Measurements from ENCODE around the gene SMAD5. TPM values are rescaled to one million over a fixed set of nuclear protein-coding genes. Genes with fewer than 3 reads are reported as not detected.

Gene SMAD5
- total and polyA plus RNA-seq, 2 experiments from 2014 or later, result 25.7 to 130 TPM

GRCh38 chr5:136090319-136090718, 42.3 kb upstream of the SMAD5 start:
- no peaks in the 10 kb centered on the region for H3K4me1 ChIP-seq (ENCODE audit: low read depth)
- no peak overlapping the region for H3K4me3 ChIP-seq
- H3K9me3 ChIP-seq (ENCODE audit: low read depth), result no peaks in the 10 kb centered on the region
- H3K27me3 ChIP-seq, result peaks cover 4% of the 10 kb centered on the region
- no peak overlapping the region for H3K27ac ChIP-seq
- no peak for TF ChIP-seq CTCF (IDR thresholded peaks at IDR 0.05; ENCODE audit: low read depth, low read length)
- no peak for DNase-seq (ENCODE audit: low read depth in 1 of 2, low spot score in 1 of 2)
- no peaks in the 10 kb centered on the region for H3K36me3 ChIP-seq

DNA sequence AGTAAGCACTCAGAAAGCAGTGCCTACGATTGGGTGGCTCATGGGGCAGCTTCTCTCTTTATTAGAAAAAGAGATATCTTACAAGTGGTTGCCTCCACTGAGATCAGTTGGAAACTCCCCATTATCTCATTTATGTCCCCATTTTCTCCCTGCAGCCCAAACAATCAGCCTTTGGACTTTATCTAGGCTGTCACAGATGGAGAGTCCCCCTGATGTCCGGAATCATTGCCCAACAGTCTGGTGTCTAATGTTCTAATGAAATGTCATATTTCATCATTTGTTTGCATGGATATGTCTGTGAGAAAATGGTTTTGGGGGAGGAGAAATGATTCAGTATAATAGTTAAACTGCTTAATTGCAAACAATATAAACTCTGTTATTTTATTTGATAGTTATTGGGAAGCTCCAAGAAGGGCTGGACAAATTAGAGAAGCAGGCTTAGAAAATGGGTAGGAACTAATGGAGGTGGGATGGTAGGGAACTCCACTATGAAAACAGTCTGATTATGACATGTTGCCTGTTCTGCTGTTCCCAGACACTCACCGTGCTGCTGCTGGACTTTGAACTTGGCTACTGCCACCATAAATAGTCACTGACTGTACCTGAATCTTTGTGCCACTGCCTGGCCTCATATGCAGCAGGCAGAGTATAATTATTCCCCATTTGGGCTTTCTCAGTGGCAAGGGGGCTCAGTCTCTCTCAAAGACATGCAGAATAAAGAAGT, 38.3 kb upstream of the SMAD5 start:
- no peak for TF ChIP-seq CTCF (IDR thresholded peaks at IDR 0.05; ENCODE audit: low read depth, low read length)
- H3K36me3 ChIP-seq, result no peaks in the 10 kb centered on the region

DNA sequence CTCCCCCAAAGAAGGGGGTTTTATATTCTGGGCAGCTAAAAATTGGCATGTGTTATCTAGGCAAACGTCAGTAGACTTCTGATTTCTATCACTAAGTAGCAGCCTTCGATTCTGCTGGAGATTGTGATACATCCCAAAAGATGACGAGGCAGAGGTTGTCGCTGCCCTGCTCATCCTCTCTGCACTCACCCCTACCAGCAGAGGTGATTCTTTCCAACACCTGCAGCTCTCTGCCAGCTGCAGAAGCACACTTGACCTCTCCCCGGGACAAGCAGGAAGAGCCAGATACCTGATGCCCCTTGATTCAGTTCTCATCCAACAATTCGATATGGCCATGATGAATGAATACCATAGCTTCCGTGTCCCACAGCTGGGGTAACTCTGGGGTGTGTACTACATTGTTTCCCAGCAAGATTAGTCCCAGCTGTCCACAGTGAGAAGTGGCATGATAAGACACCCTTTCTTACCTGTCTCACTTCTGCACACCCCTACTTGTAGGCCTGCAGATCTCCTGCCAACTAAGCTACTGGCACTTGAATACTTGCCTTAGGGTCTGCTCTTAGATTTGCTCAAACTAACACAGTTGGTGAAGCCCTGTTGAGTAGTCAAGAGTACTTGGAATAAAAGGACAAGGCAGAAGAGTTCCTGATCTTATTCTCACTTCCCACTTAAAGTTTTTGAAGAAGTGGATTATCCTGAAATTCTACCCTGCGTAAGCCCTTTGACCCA, 37.6 kb upstream of the SMAD5 start:
- H3K9me3 ChIP-seq (ENCODE audit: low read depth), result no peaks in the 10 kb centered on the region
- no peak for DNase-seq (ENCODE audit: low read depth in 1 of 2, low spot score in 1 of 2)
- no peak overlapping the region for H3K4me3 ChIP-seq
- no peaks in the 10 kb centered on the region for H3K36me3 ChIP-seq
- no peak for TF ChIP-seq CTCF (IDR thresholded peaks at IDR 0.05; ENCODE audit: low read depth, low read length)
- H3K27me3 ChIP-seq, result peaks cover 8% of the 10 kb centered on the region
- H3K27ac ChIP-seq, result no peak overlapping the region
- H3K4me1 ChIP-seq (ENCODE audit: low read depth), result no peaks in the 10 kb centered on the region

More for the DNA sequence above, 38.3 kb upstream of the SMAD5 start:
- Histone ChIP-seq H3K4me3 (no peak overlapping the region), H3K9me3 (ENCODE audit: low read depth) (no peaks in the 10 kb centered on the region), H3K27ac (no peak overlapping the region), H3K4me1 (ENCODE audit: low read depth) (no peaks in the 10 kb centered on the region), H3K27me3 (peaks cover 8% of the 10 kb centered on the region)
- no peak for DNase-seq (ENCODE audit: low read depth in 1 of 2, low spot score in 1 of 2)

DNA sequence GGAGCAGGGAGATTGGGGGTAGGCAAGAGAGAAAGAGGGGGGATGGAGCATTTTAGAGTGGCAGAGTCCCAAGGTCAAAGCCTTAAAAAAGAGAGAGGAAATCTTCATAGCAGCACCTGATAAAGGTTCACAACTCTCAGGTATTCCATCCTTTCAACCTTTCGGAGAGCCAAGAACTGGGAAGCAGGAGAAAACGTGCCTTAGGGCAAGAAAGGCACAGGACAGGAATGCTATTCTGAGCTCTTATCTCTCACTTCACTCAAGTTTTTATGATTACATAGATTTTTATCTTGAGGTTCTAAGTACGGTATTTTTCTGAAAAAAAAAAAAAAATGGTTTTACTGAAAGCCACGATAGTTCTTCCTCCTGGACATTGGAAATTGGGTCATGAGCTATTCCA, 34.5 kb upstream of the SMAD5 start:
- H3K27ac ChIP-seq, result no peak overlapping the region
- H3K4me1 ChIP-seq (ENCODE audit: low read depth), result no peaks in the 10 kb centered on the region
- DNase-seq (ENCODE audit: low read depth in 1 of 2, low spot score in 1 of 2), result no peak
- peaks cover 8% of the 10 kb centered on the region for H3K27me3 ChIP-seq
- no peak overlapping the region for H3K4me3 ChIP-seq
- no peak for TF ChIP-seq CTCF (IDR thresholded peaks at IDR 0.05; ENCODE audit: low read depth, low read length)
- no peaks in the 10 kb centered on the region for H3K36me3 ChIP-seq
- H3K9me3 ChIP-seq (ENCODE audit: low read depth), result no peaks in the 10 kb centered on the region

DNA sequence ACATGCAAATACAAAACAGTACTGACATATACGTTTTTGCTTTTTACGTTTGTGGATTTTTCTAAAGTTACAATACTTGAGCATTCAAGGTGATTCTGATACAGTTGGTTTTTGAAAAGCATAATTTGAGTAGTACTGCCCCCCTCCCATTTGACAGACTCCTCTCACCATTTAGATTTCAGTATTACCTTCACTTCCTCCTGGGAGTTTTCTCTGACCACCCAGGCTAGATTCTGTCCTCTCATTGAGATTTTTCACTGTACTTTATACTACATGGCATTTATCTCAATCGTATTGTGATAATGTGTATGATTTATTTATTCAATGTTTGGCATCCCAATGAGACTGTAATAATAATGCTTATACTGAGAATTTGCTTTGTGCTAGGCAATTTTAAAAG, 32.8 kb upstream of the SMAD5 start:
- DNase-seq (ENCODE audit: low read depth in 1 of 2, low spot score in 1 of 2), result no peak
- no peaks in the 10 kb centered on the region for H3K9me3 ChIP-seq (ENCODE audit: low read depth)
- H3K27me3 ChIP-seq, result peaks cover 6% of the 10 kb centered on the region
- no peaks in the 10 kb centered on the region for H3K4me1 ChIP-seq (ENCODE audit: low read depth)
- TF ChIP-seq CTCF (IDR thresholded peaks at IDR 0.05; ENCODE audit: low read depth, low read length), result no peak
- H3K4me3 ChIP-seq, result no peak overlapping the region
- no peaks in the 10 kb centered on the region for H3K36me3 ChIP-seq
- no peak overlapping the region for H3K27ac ChIP-seq

Data from cardiac muscle cell (in vitro differentiated cells and primary cell).